ENCODE measurements around the gene JPH2. TPM values are rescaled to one million over a fixed set of nuclear protein-coding genes. Genes with fewer than 3 reads are reported as not detected.

JPH2 gene
- total and polyA plus RNA-seq, 2 donors = 0.14 to 2.0 TPM

DNA sequence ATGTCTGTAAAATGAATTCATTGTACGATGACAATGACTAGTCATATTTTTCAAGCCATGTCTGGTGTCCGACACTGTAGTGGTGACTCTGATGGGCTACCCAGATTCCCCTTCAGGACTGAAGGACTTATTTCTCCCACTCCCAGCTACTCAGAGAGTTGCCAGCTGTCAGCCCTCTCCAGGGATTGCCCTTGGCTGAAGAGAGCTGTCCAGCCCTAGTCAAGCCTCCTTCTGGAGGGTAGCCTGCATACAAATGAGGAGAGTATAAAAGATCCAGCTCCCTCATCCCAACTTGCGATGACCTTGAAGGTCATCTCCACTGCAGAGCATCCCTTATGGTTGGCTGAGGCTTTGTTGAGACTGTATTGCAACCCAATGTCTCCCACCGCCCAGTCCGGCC, 29.9 kb downstream of the JPH2 start:
- Histone ChIP-seq H3K4me1 (ENCODE audit: control insufficient read depth in 2 of 2, insufficient read depth in 2 of 2, low read length in 2 of 2) (no peaks in the 10 kb centered on the region), H3K9me3 (ENCODE audit: control insufficient read depth in 2 of 2, insufficient read depth in 1 of 2, low read length in 1 of 2) (no peaks in the 10 kb centered on the region), H3K36me3 (ENCODE audit: control insufficient read depth in 2 of 2, insufficient read depth in 2 of 2, low read length in 1 of 2) (no peaks in the 10 kb centered on the region), H3K4me3 (ENCODE audit: low read length in 2 of 2) (no peak overlapping the region), H3K27me3 (ENCODE audit: control insufficient read depth in 2 of 2, insufficient read depth in 1 of 2, low read length in 1 of 2) (peaks cover 0 to 17% of the 10 kb centered on the region in 2 donors), H3K27ac (ENCODE audit: low read depth in 1 of 2, low read length in 1 of 2) (no peak overlapping the region)
- DNase-seq (ENCODE audit: low read depth in 6 of 9, low spot score in 9 of 9) = no peak
- 96% methylated on average over 5 of the region's 5 CpGs for WGBS

DNA sequence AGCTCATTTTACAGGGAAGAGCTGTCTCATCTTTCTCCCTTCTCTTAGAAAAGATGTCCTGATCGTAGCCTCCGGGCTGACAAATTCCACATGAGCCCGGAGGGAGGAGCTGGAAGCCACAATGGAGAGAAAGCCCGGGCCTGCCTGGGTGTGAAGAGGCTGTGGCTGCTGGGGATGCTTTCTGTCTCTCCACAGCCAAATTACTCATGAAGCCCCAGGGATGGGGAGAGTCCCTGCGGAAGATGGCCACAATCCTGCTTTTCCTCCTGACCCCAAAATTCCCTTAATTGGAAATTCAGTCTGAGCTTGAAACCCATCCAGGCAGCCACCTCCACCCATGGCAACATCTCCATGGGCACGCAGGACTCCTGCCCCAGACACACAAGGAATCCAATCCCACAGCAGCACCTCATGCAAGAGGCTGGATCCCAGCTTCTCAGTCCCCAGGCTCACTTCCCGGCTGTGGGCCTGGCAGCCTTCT, 32.4 kb downstream of the JPH2 start:
- H3K4me1 ChIP-seq (ENCODE audit: control insufficient read depth in 2 of 2, insufficient read depth in 2 of 2, low read length in 2 of 2) = no peaks in the 10 kb centered on the region
- H3K36me3 ChIP-seq (ENCODE audit: control insufficient read depth in 2 of 2, insufficient read depth in 2 of 2, low read length in 1 of 2) = no peaks in the 10 kb centered on the region
- H3K4me3 ChIP-seq (ENCODE audit: low read length in 2 of 2) = no peak overlapping the region
- peaks cover 0 to 10% of the 10 kb centered on the region in 2 donors for H3K27me3 ChIP-seq (ENCODE audit: control insufficient read depth in 2 of 2, insufficient read depth in 1 of 2, low read length in 1 of 2)
- DNase-seq (ENCODE audit: low read depth in 6 of 9, low spot score in 9 of 9) = no peak
- 74% methylated on average over 7 of the region's 7 CpGs for WGBS
- H3K27ac ChIP-seq (ENCODE audit: low read depth in 1 of 2, low read length in 1 of 2) = peak overlapping the region in 1 of 2 donors; percentile 18
- H3K9me3 ChIP-seq (ENCODE audit: control insufficient read depth in 2 of 2, insufficient read depth in 1 of 2, low read length in 1 of 2) = no peaks in the 10 kb centered on the region

DNA sequence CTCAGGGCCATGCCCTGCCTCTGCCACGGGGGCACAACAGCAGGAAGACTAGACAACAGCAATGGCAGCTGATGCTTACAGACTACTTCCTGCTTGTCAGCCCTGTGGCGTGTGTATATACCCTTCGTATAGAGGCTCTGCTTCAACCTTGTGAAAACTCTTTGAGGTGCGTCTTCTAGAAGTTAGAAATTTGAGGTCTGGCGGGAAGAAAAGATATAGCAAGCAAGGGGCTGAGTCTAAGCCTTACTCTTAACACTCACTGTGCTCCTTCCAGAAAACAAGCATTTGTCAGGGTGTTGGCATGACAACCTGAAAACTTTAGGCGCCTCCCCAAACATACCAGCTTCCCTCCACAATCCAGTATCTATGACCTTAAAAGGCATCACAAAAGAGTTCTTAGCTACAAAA, 33.3 kb downstream of the JPH2 start:
- WGBS = 57% methylated on average over 6 of the region's 6 CpGs
- no peaks in the 10 kb centered on the region for H3K9me3 ChIP-seq (ENCODE audit: control insufficient read depth in 2 of 2, insufficient read depth in 1 of 2, low read length in 1 of 2)
- peaks cover 0 to 4% of the 10 kb centered on the region in 2 donors for H3K27me3 ChIP-seq (ENCODE audit: control insufficient read depth in 2 of 2, insufficient read depth in 1 of 2, low read length in 1 of 2)
- peak in 3 of 9 donors; percentile 12 to 45 (median 13) for DNase-seq (ENCODE audit: low read depth in 6 of 9, low spot score in 9 of 9)
- no peaks in the 10 kb centered on the region for H3K36me3 ChIP-seq (ENCODE audit: control insufficient read depth in 2 of 2, insufficient read depth in 2 of 2, low read length in 1 of 2)
- peak overlapping the region; percentile 43 to 55 for H3K27ac ChIP-seq (ENCODE audit: low read depth in 1 of 2, low read length in 1 of 2)
- no peak overlapping the region for H3K4me3 ChIP-seq (ENCODE audit: low read length in 2 of 2)
- no peaks in the 10 kb centered on the region for H3K4me1 ChIP-seq (ENCODE audit: control insufficient read depth in 2 of 2, insufficient read depth in 2 of 2, low read length in 2 of 2)

DNA sequence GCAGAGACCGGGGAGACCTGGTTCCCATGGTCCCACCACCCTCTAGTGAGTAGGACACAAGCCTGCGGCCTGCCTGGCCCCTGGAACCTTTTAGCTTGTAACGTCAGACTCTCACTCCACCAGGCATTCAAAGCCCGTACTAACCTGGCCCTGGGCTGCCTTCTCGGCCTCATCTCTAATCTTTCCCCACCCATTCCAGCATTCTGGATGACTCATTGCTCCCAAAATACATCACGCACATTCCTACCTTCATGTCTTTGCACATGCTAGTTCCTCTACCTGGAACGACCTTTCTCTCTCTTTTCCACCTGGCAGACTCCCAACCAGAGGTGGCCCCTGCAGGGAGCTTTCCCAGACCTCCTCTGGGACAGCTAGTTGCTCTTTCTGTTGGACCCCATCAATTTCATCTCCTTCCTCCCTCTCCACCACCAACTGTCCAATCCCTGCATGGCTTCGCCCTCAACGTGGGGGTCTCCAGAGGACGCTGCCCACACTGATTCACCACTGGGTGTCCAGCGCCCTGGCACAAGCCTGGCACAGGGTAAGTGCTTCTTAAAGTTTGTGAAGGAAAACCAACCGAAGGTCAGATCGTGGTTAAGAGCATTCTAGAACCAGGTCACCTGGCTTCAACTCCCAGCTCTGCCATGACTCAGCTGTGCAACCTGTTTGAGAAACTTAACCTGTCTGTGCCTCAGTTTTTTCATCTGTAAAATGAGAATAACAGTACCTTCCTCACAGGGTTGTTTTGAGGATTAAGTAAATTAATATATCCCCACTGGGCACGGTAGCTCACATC, 35.2 kb downstream of the JPH2 start:
- no peak overlapping the region for H3K27ac ChIP-seq (ENCODE audit: low read depth in 1 of 2, low read length in 1 of 2)
- no peak overlapping the region for H3K4me3 ChIP-seq (ENCODE audit: low read length in 2 of 2)
- H3K4me1 ChIP-seq (ENCODE audit: control insufficient read depth in 2 of 2, insufficient read depth in 2 of 2, low read length in 2 of 2) = no peaks in the 10 kb centered on the region
- DNase-seq (ENCODE audit: low read depth in 6 of 9, low spot score in 9 of 9) = no peak
- H3K9me3 ChIP-seq (ENCODE audit: control insufficient read depth in 2 of 2, insufficient read depth in 1 of 2, low read length in 1 of 2) = no peaks in the 10 kb centered on the region
- H3K27me3 ChIP-seq (ENCODE audit: control insufficient read depth in 2 of 2, insufficient read depth in 1 of 2, low read length in 1 of 2) = peaks cover 0 to 2% of the 10 kb centered on the region in 2 donors
- WGBS = 94% methylated on average over 14 of the region's 14 CpGs
- H3K36me3 ChIP-seq (ENCODE audit: control insufficient read depth in 2 of 2, insufficient read depth in 2 of 2, low read length in 1 of 2) = no peaks in the 10 kb centered on the region

DNA sequence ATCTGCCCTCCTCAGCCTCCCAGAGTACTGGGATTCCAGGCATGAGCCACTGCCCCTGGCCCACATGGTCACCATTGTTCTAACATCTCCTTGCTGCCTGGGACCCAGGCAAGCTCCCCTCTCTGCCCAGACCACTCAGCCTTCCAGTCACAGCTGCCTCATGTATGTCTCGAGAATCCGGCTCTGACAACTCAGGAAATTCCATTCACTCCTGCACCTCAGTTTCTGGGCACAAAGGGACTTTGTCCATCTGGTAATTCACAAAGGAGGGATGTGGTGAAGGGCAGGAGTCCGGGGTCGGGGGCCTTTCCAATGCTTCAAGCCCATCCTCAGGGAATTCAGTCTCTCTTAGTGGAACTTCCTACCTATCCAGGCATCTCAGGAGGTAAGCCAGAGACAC, 40.7 kb downstream of the JPH2 start:
- 70% methylated on average over 4 of the region's 4 CpGs for WGBS
- no peaks in the 10 kb centered on the region for H3K9me3 ChIP-seq (ENCODE audit: control insufficient read depth in 2 of 2, insufficient read depth in 1 of 2, low read length in 1 of 2)
- H3K27ac ChIP-seq (ENCODE audit: low read depth in 1 of 2, low read length in 1 of 2) = no peak overlapping the region
- no peaks in the 10 kb centered on the region for H3K36me3 ChIP-seq (ENCODE audit: control insufficient read depth in 2 of 2, insufficient read depth in 2 of 2, low read length in 1 of 2)
- no peak overlapping the region for H3K4me3 ChIP-seq (ENCODE audit: low read length in 2 of 2)
- peaks cover 0 to 4% of the 10 kb centered on the region in 2 donors for H3K27me3 ChIP-seq (ENCODE audit: control insufficient read depth in 2 of 2, insufficient read depth in 1 of 2, low read length in 1 of 2)
- no peaks in the 10 kb centered on the region for H3K4me1 ChIP-seq (ENCODE audit: control insufficient read depth in 2 of 2, insufficient read depth in 2 of 2, low read length in 2 of 2)
- no peak for DNase-seq (ENCODE audit: low read depth in 6 of 9, low spot score in 9 of 9)

DNA sequence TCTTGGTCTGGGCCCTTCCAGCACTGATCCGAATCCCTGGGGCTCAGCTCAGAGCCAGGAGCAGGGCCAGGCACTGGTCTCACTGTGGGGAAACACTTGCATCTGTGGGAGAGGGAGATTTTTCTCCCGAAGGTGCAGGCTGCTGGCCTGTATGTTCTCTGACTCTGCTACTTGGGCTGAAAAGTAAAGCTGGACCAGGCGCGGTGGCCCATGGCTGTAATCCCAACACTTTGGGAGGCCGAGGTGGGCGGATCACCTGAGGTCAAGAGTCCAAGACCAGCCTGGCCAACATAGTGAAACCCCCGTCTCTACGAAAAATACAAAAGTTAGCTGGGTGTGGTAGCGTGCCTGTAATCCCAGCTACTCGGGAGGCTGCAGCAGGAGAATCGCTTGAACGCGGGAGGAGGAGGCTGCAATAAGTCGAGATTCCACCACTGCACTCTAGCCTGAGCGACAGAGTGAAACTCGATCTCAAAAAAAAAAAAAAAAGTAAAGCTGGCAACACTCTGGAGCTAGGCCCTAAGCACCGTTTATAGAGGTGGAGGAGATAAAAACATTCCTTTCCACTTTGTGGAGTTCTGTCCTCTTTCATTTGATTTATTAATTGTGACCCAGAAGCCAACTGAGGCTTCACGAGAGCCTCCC, 41.7 kb downstream of the JPH2 start:
- Histone ChIP-seq H3K4me1 (ENCODE audit: control insufficient read depth in 2 of 2, insufficient read depth in 2 of 2, low read length in 2 of 2) (no peaks in the 10 kb centered on the region), H3K9me3 (ENCODE audit: control insufficient read depth in 2 of 2, insufficient read depth in 1 of 2, low read length in 1 of 2) (no peaks in the 10 kb centered on the region), H3K27ac (ENCODE audit: low read depth in 1 of 2, low read length in 1 of 2) (no peak overlapping the region), H3K36me3 (ENCODE audit: control insufficient read depth in 2 of 2, insufficient read depth in 2 of 2, low read length in 1 of 2) (no peaks in the 10 kb centered on the region), H3K27me3 (ENCODE audit: control insufficient read depth in 2 of 2, insufficient read depth in 1 of 2, low read length in 1 of 2) (peaks cover 0 to 6% of the 10 kb centered on the region in 2 donors), H3K4me3 (ENCODE audit: low read length in 2 of 2) (no peak overlapping the region)
- 93% methylated on average over 18 of the region's 18 CpGs for WGBS
- DNase-seq (ENCODE audit: low read depth in 6 of 9, low spot score in 9 of 9) = no peak

DNA sequence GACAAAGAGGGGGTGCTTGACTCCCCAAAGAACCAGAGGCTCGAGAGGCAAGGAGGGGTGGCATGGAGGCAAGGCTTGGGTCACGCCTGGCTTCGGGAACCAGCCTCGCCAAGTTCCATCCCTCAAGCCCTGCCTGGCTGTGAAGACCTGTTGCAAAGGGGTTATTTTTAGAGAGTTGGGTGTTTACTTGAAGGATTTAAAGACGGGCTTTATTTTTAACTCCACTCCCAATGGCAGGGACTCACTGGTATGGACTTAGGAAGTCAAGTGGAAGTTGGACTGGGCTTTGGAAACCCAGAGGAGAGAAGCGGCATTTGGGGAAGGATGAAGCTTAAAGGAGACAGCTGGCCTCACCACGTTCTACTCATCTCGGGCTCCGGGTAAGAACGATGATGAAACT, 43.1 kb downstream of the JPH2 start:
- H3K36me3 ChIP-seq (ENCODE audit: control insufficient read depth in 2 of 2, insufficient read depth in 2 of 2, low read length in 1 of 2) = no peaks in the 10 kb centered on the region
- WGBS = 94% methylated on average over 10 of the region's 10 CpGs
- no peaks in the 10 kb centered on the region for H3K4me1 ChIP-seq (ENCODE audit: control insufficient read depth in 2 of 2, insufficient read depth in 2 of 2, low read length in 2 of 2)
- DNase-seq (ENCODE audit: low read depth in 6 of 9, low spot score in 9 of 9) = no peak
- H3K27ac ChIP-seq (ENCODE audit: low read depth in 1 of 2, low read length in 1 of 2) = no peak overlapping the region
- no peaks in the 10 kb centered on the region for H3K9me3 ChIP-seq (ENCODE audit: control insufficient read depth in 2 of 2, insufficient read depth in 1 of 2, low read length in 1 of 2)
- H3K4me3 ChIP-seq (ENCODE audit: low read length in 2 of 2) = no peak overlapping the region
- H3K27me3 ChIP-seq (ENCODE audit: control insufficient read depth in 2 of 2, insufficient read depth in 1 of 2, low read length in 1 of 2) = peaks cover 0 to 13% of the 10 kb centered on the region in 2 donors

DNA sequence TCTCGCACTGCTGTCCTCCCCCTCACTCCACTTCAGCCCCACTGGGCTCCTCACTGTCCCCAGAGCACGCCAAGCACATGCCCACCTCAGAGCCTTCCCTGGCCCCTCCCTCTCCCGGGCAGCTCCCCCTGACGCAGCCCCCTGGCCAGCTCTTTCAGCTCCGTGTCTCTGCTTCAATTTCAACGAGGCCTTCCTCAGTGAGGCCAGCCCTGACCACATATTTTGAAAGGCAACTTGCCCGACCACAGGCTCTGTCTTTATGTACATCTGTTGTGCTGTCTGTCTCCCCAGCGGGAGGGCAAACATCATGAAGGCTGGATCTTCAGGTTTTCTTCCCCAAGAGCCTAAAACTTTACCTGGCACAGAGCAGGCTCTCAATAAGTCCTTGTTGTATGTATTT, 44.6 kb downstream of the JPH2 start:
- no peak overlapping the region for H3K27ac ChIP-seq (ENCODE audit: low read depth in 1 of 2, low read length in 1 of 2)
- no peak for DNase-seq (ENCODE audit: low read depth in 6 of 9, low spot score in 9 of 9)

DNA sequence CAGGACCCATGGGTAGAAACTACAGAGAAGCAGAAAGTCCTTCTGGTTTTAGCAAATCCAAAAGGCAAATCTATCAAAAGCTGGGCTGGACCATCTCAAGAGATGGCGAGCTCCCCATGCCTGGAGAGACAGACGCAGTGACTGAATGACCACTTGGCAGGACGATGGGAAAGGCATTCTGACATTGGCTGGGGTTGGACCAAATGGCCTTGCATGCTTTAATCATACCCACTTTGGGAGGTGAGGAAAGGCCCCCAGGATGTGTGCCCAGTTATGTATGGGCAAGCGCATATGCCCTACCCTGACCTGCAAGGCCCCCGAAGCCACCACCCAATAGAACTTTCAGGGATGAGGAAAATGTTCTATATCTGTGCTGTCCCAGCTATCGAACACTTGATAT, 45.1 kb downstream of the JPH2 start:
- Histone ChIP-seq H3K9me3 (ENCODE audit: control insufficient read depth in 2 of 2, insufficient read depth in 1 of 2, low read length in 1 of 2) (no peaks in the 10 kb centered on the region), H3K4me3 (ENCODE audit: low read length in 2 of 2) (no peak overlapping the region), H3K36me3 (ENCODE audit: control insufficient read depth in 2 of 2, insufficient read depth in 2 of 2, low read length in 1 of 2) (no peaks in the 10 kb centered on the region), H3K27ac (ENCODE audit: low read depth in 1 of 2, low read length in 1 of 2) (no peak overlapping the region), H3K27me3 (ENCODE audit: control insufficient read depth in 2 of 2, insufficient read depth in 1 of 2, low read length in 1 of 2) (peaks cover 0 to 29% of the 10 kb centered on the region in 2 donors), H3K4me1 (ENCODE audit: control insufficient read depth in 2 of 2, insufficient read depth in 2 of 2, low read length in 2 of 2) (no peaks in the 10 kb centered on the region)
- WGBS = 90% methylated on average over 6 of the region's 6 CpGs
- no peak for DNase-seq (ENCODE audit: low read depth in 6 of 9, low spot score in 9 of 9)

More for the DNA sequence above, 44.6 kb downstream of the JPH2 start:
- Histone ChIP-seq H3K9me3 (ENCODE audit: control insufficient read depth in 2 of 2, insufficient read depth in 1 of 2, low read length in 1 of 2) (no peaks in the 10 kb centered on the region), H3K4me1 (ENCODE audit: control insufficient read depth in 2 of 2, insufficient read depth in 2 of 2, low read length in 2 of 2) (no peaks in the 10 kb centered on the region), H3K27me3 (ENCODE audit: control insufficient read depth in 2 of 2, insufficient read depth in 1 of 2, low read length in 1 of 2) (peaks cover 0 to 24% of the 10 kb centered on the region in 2 donors), H3K36me3 (ENCODE audit: control insufficient read depth in 2 of 2, insufficient read depth in 2 of 2, low read length in 1 of 2) (no peaks in the 10 kb centered on the region), H3K4me3 (ENCODE audit: low read length in 2 of 2) (no peak overlapping the region)
- 42% methylated on average over 8 of the region's 8 CpGs for WGBS
